NCI-H774 (cell line): ENCODE measurements around the gene JAKMIP2.
A peak's percentile ranks its signal among the peaks of the same experiment; 100 is the strongest.
"Not testable (repeated sequence)": the region's sequence is repeated elsewhere in the genome, so short reads cannot be mapped to it uniquely, and the experiment has no call there.

Source experiments
- DNase-seq: peaks from one replicate; lab custom pipeline; 2025; lab: John Stamatoyannopoulos, UW

JAKMIP2 gene

GRCh38 chr5:147611483-147611882 is 171.0 kb downstream of the JAKMIP2 start:
- no peak for DNase-seq

- DNase-seq, result no peak
Observed at GRCh38 chr5:147610798-147611197, 171.7 kb downstream of the JAKMIP2 start.

GRCh38 chr5:147601652-147602051 is 180.9 kb downstream of the JAKMIP2 start:
- DNase-seq, result no peak

- DNase-seq, result no peak
Observed at GRCh38 chr5:147591120-147591519, 191.4 kb downstream of the JAKMIP2 start.

- DNase-seq, result no peak
Observed at GRCh38 chr5:147590096-147590495, 192.4 kb downstream of the JAKMIP2 start.

GRCh38 chr5:147586832-147587231 is 195.7 kb downstream of the JAKMIP2 start:
- DNase-seq, result no peak

GRCh38 chr5:147586221-147586620 is 196.3 kb downstream of the JAKMIP2 start:
- no peak for DNase-seq

GRCh38 chr5:147582272-147582671 is 200.3 kb downstream of the JAKMIP2 start:
- not testable (repeated sequence) for DNase-seq

GRCh38 chr5:147580418-147580817 is 202.1 kb downstream of the JAKMIP2 start:
- DNase-seq, result not testable (repeated sequence)

- peak; percentile 49 for DNase-seq
Observed at GRCh38 chr5:147578228-147579024, 204.1 kb downstream of the JAKMIP2 start.

- no peak for DNase-seq
Observed at GRCh38 chr5:147576646-147577535, 205.6 kb downstream of the JAKMIP2 start.

GRCh38 chr5:147575598-147575997 is 206.9 kb downstream of the JAKMIP2 start:
- no peak for DNase-seq

- DNase-seq, result no peak
Observed at GRCh38 chr5:147573211-147573610, 209.3 kb downstream of the JAKMIP2 start.

GRCh38 chr5:147568710-147569406 is 213.7 kb downstream of the JAKMIP2 start:
- DNase-seq, result no peak

- no peak for DNase-seq
Observed at GRCh38 chr5:147567917-147568598, 214.5 kb downstream of the JAKMIP2 start.

GRCh38 chr5:147565524-147565923 is 217.0 kb downstream of the JAKMIP2 start:
- peak; percentile 44 for DNase-seq

GRCh38 chr5:147564124-147564486 is 218.4 kb downstream of the JAKMIP2 start:
- no peak for DNase-seq

- no peak for DNase-seq
Observed at GRCh38 chr5:147563466-147564123, 218.9 kb downstream of the JAKMIP2 start.

GRCh38 chr5:147561435-147561834 is 221.1 kb downstream of the JAKMIP2 start:
- no peak for DNase-seq

GRCh38 chr5:147560718-147561331 is 221.7 kb downstream of the JAKMIP2 start:
- DNase-seq, result no peak

- DNase-seq, result no peak
Observed at GRCh38 chr5:147559749-147560148, 222.8 kb downstream of the JAKMIP2 start.
